Panc1 (cell line): ENCODE data around the gene MAGIX. TPM values are rescaled to one million over a fixed set of nuclear protein-coding genes. Genes with fewer than 3 reads are reported as not detected.

Source experiments
- ATAC-seq: fragments of 200-7000 bp; cut with Tn5 transposase; 2 replicates; pipeline ENCODE4 v1.9.1; 2020; ENCODE audit warnings: mild to moderate bottlenecking, moderate library complexity
- BruUV-seq: library from RNA; stranded (reverse); fragments of 400-500 nt; replicated peaks from 2 replicates; lab custom pipeline; 2021; lab: Mats Ljungman, UMichigan
- CTCF ChIA-PET: fragments of 300-600 bp; sonication (Branson Sonifier 250); formaldehyde crosslinking; loops from one replicate; lab custom pipeline; 2022; ENCODE audit warnings: antibody characterized with exemption; lab: Charles Lee
- POLR2A ChIA-PET: fragments of 300-600 bp; sonication (Branson Sonifier 250); formaldehyde crosslinking; loops from one replicate; lab custom pipeline; 2022; ENCODE audit warnings: antibody characterized with exemption; lab: Charles Lee
- DNase-seq: peaks from one replicate; pipeline ENCODE4 v3.0.0-alpha.2; 2010; ENCODE audit warnings: low read depth, low spot score
- H3K27ac ChIP-seq: 2 replicates; pipeline ENCODE4 v1.5.1; 2011; ENCODE audit warnings: mild to moderate bottlenecking, low read length, inconsistent platforms
- H3K27me3 ChIP-seq: fragments of 200-500 bp; sonication (Bioruptor generic); 2 replicates; pipeline ENCODE4 v1.6.0; 2014; ENCODE audit warnings: low read length, inconsistent platforms; ENCODE audit not compliant: control insufficient read depth, insufficient read depth
- H3K36me3 ChIP-seq: fragments of 200-500 bp; sonication (Bioruptor generic); 2 replicates; pipeline ENCODE4 v1.5.1; 2014; ENCODE audit warnings: inconsistent platforms, mild to moderate bottlenecking, low read length, moderate library complexity; ENCODE audit not compliant: control insufficient read depth, insufficient read depth
- H3K4me1 ChIP-seq: 2 replicates; pipeline ENCODE4 v1.5.1; 2011; ENCODE audit warnings: inconsistent platforms, mild to moderate bottlenecking, low read length, moderate library complexity; ENCODE audit not compliant: control insufficient read depth, insufficient read depth
- H3K4me3 ChIP-seq, 2 experiments: 2 replicates each; pipeline ENCODE4 v1.5.1; 2011 to 2012; ENCODE audit warnings: low read depth in 2 of 2, low read length in 2 of 2, mild to moderate bottlenecking in 2 of 2, inconsistent platforms in 1 of 2, moderate library complexity in 1 of 2
- H3K9me3 ChIP-seq: fragments of 200-500 bp; sonication (Bioruptor generic); 2 replicates; pipeline ENCODE4 v1.5.1; 2014; ENCODE audit warnings: low read depth, mild to moderate bottlenecking, inconsistent platforms, low read length, moderate library complexity; ENCODE audit not compliant: control insufficient read depth, insufficient read depth
- POLR2AphosphoS5 ChIP-seq: IDR thresholded peaks from 2 replicates; pipeline ENCODE4 v1.6.1; 2012; ENCODE audit warnings: mild to moderate bottlenecking, low read depth, low read length, moderate library complexity
- REST ChIP-seq, 2 experiments: IDR thresholded peaks; 2 replicates each; pipeline ENCODE4 v1.6.1; 2011 to 2012; ENCODE audit warnings: low read depth in 2 of 2, control low read depth in 1 of 2, low read length in 1 of 2, mild to moderate bottlenecking in 1 of 2, moderate library complexity in 1 of 2; ENCODE audit not compliant: insufficient read depth in 1 of 2
- SIN3A ChIP-seq: IDR thresholded peaks from 2 replicates; pipeline ENCODE4 v1.6.1; 2012; ENCODE audit warnings: low read depth, mild to moderate bottlenecking, low read length, moderate library complexity, borderline replicate concordance; ENCODE audit not compliant: insufficient read depth
- TCF7L2 ChIP-seq: IDR thresholded peaks from 2 replicates; pipeline ENCODE4 v1.6.1; 2011; ENCODE audit warnings: mild to moderate bottlenecking, low read depth, low read length, inconsistent platforms
- in situ Hi-C: cut with HindIII; loops from 2 replicates; pipeline ENCODE4 v1.10.0; 2016; ENCODE audit warnings: low sequenced_read_pairs, low pct_unique_long_range_greater_than_20kb
- intact Hi-C: fragments of 100-400 bp; cut with micrococcal nuclease; formaldehyde crosslinking; loops from one replicate; pipeline ENCODE4 v1.10.0; 2022; ENCODE audit not compliant: unreplicated experiment
- total RNA-seq: library from RNA; stranded (reverse); gene quantifications from one replicate; pipeline ENCODE4 v1.2.1, GENCODE V29; 2021; ENCODE audit not compliant: unreplicated experiment
- TF ChIP-seq, protein P1 (sequence below): fragments of 450-650 bp; IDR thresholded peaks from 2 replicates; pipeline ENCODE4 v1.5.1; 2017; ENCODE audit warnings: mild to moderate bottlenecking

MAGIX gene
- total RNA-seq, 1 experiment from 2014 or later = 3.8 TPM

DNA sequence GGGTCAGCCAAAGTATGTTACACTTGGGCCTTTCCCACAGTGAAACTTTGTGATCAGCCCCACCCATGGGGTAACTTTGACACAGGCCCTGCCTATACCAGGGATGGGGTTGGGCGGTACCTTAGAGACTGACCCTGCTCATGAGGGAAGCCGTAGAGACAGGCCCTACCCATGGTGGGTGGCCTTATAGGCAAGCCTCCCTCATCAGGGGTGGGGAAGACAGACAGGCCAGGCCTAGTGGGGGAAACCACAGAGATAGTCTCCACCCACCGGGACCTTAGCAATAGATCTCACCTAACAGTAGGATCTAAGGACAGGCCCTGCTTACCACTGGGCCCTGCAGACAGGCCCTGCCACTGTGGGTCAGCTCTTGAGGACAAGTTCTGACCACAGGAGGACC is 16.0 kb downstream of the MAGIX start:
- H3K27me3 ChIP-seq = no peaks in the 10 kb centered on the region
- POLR2A ChIA-PET = no interaction called here
- intact Hi-C loops = no loop called here

DNA sequence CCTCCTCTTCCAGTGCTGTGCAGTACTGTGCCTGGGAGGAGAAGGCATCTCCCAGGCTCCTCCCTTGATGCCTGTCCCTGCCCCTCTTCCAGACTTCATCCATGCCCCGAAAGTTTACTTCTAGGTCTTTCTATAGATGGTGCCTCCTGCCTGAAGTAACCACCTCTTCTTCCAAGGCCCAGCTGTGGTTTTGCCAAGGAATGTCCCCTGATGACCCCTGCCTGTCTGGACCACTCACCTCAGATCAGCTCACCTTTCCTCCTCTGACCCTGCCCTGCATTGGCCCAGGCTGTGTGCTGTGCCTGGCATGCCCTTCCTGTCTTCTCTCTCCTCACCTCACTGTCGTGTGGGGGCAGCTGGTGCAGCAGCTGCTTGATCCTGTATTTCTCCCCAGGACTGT is 16.8 kb downstream of the MAGIX start:
- Histone ChIP-seq H3K36me3 (peaks cover 2% of the 10 kb centered on the region; the same call in 1 of the 2 replicates), H3K9me3 (no peaks in the 10 kb centered on the region), H3K27me3 (no peaks in the 10 kb centered on the region), H3K27ac (no peak overlapping the region), H3K4me1 (peaks cover 22% of the 10 kb centered on the region), H3K4me3 (no peak overlapping the region)
- intact Hi-C loops = no loop called here
- BruUV-seq = no TSS peak
- ChIA-PET POLR2A (no interaction called here), CTCF (no interaction called here)
- in situ Hi-C loops = no loop called here
- no peak for TF ChIP-seq POLR2AphosphoS5
- TF ChIP-seq, protein P1, sequence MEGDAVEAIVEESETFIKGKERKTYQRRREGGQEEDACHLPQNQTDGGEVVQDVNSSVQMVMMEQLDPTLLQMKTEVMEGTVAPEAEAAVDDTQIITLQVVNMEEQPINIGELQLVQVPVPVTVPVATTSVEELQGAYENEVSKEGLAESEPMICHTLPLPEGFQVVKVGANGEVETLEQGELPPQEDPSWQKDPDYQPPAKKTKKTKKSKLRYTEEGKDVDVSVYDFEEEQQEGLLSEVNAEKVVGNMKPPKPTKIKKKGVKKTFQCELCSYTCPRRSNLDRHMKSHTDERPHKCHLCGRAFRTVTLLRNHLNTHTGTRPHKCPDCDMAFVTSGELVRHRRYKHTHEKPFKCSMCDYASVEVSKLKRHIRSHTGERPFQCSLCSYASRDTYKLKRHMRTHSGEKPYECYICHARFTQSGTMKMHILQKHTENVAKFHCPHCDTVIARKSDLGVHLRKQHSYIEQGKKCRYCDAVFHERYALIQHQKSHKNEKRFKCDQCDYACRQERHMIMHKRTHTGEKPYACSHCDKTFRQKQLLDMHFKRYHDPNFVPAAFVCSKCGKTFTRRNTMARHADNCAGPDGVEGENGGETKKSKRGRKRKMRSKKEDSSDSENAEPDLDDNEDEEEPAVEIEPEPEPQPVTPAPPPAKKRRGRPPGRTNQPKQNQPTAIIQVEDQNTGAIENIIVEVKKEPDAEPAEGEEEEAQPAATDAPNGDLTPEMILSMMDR = no peak
- no peak for TF ChIP-seq SIN3A
- no peak for TF ChIP-seq TCF7L2
- TF ChIP-seq REST (IDR thresholded peaks at IDR 0.05; ENCODE audit: insufficient read depth in 1 of 2, low read depth in 2 of 2, low read length in 1 of 2) = no peak
- no peak for DNase-seq
- ATAC-seq = no peak

More for the DNA sequence above, 16.0 kb downstream of the MAGIX start:
- CTCF ChIA-PET = no interaction called here
- Histone ChIP-seq H3K4me1 (peaks cover 27% of the 10 kb centered on the region), H3K27ac (no peak overlapping the region), H3K36me3 (peaks cover 4% of the 10 kb centered on the region; the same call in 1 of the 2 replicates), H3K4me3 (no peak overlapping the region), H3K9me3 (no peaks in the 10 kb centered on the region)
- no peak for TF ChIP-seq TCF7L2
- no peak for TF ChIP-seq REST (IDR thresholded peaks at IDR 0.05; ENCODE audit: insufficient read depth in 1 of 2, low read depth in 2 of 2, low read length in 1 of 2)
- TF ChIP-seq, protein P1 = no peak
- no peak for TF ChIP-seq SIN3A
- TF ChIP-seq POLR2AphosphoS5 = no peak
- in situ Hi-C loops = no loop called here
- no TSS peak for BruUV-seq
- ATAC-seq (no peak), DNase-seq (no peak)
